HEK293T (cell line): ENCODE measurements around the gene SLCO3A1.

Source experiments
- ARNT ChIP-seq: fragments of 450-650 bp; IDR thresholded peaks from 2 replicates; pipeline ENCODE4 v1.6.1; 2017; ENCODE audit warnings: mild to moderate bottlenecking
- CTBP1 ChIP-seq: fragments of 450-650 bp; IDR thresholded peaks from 2 replicates; pipeline ENCODE4 v1.6.1; 2016; ENCODE audit warnings: borderline replicate concordance
- ELF4 ChIP-seq: fragments of 450-650 bp; IDR thresholded peaks from 2 replicates; pipeline ENCODE4 v1.6.1; 2017; ENCODE audit warnings: antibody characterized with exemption
- FOXM1 ChIP-seq: fragments of 450-650 bp; IDR thresholded peaks from 2 replicates; pipeline ENCODE4 v1.6.1; 2017; ENCODE audit warnings: mild to moderate bottlenecking, borderline replicate concordance
- HDGF ChIP-seq: fragments of 450-650 bp; IDR thresholded peaks from 2 replicates; pipeline ENCODE4 v1.6.1; 2017; ENCODE audit warnings: antibody characterized with exemption, borderline replicate concordance
- L3MBTL2 ChIP-seq: fragments of 450-650 bp; conservative IDR thresholded peaks from 2 replicates; pipeline ENCODE4 v1.6.1; 2016; ENCODE audit warnings: mild to moderate bottlenecking
- LEF1 ChIP-seq: fragments of 450-650 bp; IDR thresholded peaks from 2 replicates; pipeline ENCODE4 v1.6.1; 2017; ENCODE audit warnings: mild to moderate bottlenecking, borderline replicate concordance
- SP1 ChIP-seq: fragments of 450-650 bp; IDR thresholded peaks from 2 replicates; pipeline ENCODE4 v1.6.1; 2017
- SUZ12 ChIP-seq: fragments of 450-650 bp; IDR thresholded peaks from 2 replicates; pipeline ENCODE4 v1.6.1; 2016; ENCODE audit warnings: mild to moderate bottlenecking
- ZNF384 ChIP-seq: fragments of 450-650 bp; IDR thresholded peaks from 2 replicates; pipeline ENCODE4 v1.6.1; 2016

DNA sequence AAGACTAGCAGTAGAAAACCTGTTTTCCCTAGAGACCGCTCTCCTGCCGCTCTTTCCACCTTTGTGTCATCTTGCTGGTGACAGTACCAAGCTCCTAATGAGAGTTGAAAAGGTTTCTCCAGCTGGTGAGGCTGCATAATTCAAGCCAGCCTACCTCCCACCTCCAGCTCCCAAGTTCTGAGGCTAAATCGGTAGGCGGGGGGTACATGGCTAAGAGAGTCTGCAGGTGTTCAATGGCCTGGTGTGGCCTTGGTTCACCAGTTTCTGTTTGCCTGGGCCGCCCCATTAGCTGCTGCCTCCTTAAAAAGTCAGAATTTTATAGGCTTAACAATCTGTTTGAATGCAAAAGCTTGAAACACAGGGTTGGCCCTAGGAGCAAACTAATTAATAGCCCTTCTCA, 262.8 kb downstream of the SLCO3A1 start:
- TF ChIP-seq HDGF (no peak), FOXM1 (no peak), ARNT (no peak), SP1 (no peak), L3MBTL2 (no peak), LEF1 (no peak), ZNF384 (no peak), CTBP1 (no peak), SUZ12 (no peak), ELF4 (no peak)
